NOMO-1 (cell line): ENCODE results near the gene C9orf72.

Source experiments
- DNase-seq, 2 experiments: peaks; one replicate each; lab custom pipeline; 2025; ENCODE audit not compliant: unreplicated experiment in 2 of 2; lab: John Stamatoyannopoulos, UW

Gene C9orf72

DNA sequence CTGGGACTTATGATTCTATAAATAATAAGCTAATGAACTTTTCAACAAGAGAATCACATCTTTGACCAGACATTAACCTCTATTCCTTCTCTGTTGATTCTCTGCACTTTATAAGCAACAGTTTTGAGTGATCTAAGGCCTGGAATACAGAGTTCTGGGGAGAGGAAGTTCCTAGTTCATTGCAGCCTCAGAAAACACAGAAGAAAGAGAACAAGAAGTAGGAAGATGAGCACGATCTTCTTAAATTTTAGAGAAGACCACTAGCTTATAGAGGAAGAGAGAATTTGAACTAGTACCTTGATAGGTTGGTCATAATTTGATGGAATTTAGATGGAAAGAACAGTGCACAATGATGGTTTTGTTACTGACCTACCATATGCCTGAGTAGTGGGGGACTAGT lies 8.5 kb upstream of the C9orf72 start:
- DNase-seq, result no peak

DNA sequence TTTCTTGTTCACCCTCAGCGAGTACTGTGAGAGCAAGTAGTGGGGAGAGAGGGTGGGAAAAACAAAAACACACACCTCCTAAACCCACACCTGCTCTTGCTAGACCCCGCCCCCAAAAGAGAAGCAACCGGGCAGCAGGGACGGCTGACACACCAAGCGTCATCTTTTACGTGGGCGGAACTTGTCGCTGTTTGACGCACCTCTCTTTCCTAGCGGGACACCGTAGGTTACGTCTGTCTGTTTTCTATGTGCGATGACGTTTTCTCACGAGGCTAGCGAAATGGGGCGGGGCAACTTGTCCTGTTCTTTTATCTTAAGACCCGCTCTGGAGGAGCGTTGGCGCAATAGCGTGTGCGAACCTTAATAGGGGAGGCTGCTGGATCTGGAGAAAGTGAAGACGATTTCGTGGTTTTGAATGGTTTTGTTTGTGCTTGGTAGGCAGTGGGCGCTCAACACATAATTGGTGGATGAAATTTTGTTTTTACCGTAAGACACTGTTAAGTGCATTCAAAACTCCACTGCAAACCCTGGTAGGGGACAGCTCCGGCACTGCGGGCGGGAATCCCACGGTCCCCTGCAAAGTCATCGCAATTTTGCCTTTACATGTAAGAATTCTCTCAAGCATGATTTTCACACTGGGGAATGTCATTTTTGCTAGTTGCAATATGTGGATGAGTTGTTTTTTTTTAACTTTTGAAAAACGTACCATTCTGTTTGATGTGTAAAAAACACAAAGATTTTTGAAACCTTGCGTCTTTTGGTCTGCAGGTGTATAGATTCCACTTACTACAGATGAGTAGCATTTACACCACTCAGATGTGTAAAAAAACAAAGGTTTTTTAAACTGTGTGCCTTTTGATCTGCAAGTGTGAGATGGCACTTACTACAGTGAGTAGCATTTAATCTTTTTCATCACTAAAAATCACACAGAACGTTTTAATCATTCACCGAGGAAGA lies 631 bp upstream of the C9orf72 start:
- no peak for DNase-seq

DNA sequence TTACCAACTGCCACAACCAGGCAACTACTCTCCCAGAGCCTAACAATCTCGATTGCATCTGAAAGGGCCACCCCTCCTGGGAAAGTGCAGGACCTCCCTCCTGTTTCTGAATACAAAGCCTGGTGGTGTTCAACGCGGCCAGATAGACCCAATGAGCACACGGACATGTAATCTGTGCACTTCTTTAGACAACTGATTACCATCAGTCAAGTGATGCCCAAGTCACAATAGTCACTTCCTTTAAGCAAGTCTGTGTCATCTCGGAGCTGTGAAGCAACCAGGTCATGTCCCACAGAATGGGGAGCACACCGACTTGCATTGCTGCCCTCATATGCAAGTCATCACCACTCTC lies 739 bp downstream of the C9orf72 start:
- no peak for DNase-seq

DNA sequence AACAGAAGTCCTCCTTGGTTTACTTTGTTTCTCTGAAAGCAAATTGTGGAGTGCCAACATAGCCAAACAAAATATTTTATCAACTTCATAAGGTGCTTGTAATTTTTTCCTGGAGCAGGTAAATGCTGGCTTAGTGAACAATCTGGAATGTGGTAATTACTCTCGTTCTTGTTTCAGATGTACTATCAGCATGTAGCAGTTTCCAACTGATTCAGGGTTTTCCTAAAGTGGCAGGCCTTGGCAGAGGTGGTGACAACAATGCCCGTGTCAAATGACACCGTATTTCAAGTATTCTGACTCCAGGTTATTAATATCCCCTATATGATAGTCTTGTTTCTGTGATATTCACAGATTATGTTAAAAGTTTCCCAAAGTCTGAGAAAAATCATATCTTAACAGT lies 1.2 kb downstream of the C9orf72 start:
- no peak for DNase-seq

DNA sequence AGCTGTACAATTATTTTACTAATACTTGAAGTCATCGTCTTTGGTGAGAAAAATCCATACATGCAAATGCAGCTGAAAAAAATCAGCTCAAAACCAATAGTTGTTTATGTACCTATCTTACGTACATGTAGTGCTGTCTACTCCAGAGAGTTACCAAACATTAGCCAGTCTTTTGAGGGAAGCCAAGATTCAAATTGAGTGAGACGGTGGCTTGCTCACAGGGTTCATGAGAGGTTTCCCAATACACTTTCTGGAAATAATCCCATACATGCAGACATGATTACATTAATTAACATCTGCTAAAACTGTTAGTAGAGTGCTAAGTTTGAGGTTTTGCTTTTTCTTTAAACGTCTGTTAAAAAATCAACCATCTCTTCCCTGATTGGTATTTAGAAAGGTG lies 2.3 kb downstream of the C9orf72 start:
- DNase-seq, result no peak

DNA sequence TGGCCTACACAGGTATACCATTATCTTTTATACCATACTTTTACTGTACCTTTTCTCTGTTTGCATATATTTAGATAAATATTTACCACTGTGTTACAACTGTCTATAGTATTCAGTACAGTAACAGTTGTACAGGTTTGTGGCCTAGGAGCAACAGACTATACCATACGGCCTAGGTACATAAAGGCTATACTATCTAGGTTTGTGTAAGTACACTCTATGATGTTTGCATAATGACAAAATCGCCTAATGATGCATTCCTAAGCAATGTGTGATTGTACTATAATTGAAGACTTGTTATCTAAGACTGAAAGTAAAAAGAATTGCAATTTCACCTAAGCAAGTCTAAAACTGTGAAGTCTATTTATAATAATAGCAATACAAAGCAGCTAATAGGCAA lies 3.9 kb downstream of the C9orf72 start:
- no peak for DNase-seq

DNA sequence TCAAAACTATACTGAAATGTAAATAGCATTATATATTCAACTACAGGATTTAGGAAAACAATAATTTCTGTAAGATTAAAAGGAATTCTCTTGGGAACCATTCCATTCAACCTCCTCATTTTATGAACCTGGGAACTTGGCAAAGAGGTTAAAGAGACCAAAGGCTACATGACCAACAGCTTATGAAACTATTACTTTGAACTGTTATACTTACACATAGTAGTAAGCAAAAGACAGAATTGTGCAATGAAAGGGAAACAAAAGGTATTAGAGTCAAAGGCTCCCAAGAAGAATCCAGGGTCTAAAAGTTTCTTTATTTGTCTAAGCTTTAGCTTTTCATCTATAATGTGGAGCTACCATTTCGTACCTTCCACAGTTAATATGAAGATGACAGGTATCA lies 7.2 kb downstream of the C9orf72 start:
- DNase-seq, result no peak

DNA sequence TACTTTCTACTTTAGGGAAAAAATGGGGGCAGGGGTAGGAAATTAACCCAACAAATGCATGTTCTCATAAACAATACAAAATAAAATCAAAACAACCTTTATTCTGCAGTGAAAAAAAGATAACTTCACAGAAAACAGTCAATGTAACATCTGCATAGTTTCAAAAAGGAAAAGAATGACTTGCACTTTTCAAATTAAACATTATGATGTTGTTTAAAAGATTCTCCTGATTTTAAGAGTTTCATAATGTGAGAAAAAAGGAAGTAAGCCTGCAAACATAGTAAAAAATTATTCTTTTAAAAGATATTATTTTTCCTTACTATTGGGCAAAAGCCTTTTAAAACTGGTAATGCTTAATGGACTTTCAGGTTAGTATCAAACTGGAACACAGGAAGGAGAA lies 7.6 kb downstream of the C9orf72 start:
- no peak for DNase-seq

DNA sequence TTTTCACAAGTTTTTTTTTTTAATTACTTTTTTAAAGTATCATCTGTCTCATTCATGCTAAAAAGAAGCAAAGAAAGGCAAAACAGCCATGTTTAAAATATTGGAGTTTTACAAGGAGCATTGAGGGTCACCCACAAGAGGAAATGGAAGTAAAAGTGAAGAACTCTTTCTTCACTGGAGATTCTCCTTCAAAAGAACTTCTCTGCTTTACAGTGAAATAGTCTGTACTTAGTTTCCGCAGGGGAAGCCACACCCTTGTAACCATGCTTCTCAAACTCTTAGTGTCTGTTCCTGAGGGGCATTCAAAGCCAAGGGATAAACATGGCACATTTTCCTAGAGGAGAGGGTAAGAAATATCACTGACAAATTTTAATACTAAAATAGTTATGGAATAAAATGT lies 8.6 kb downstream of the C9orf72 start:
- no peak for DNase-seq

DNA sequence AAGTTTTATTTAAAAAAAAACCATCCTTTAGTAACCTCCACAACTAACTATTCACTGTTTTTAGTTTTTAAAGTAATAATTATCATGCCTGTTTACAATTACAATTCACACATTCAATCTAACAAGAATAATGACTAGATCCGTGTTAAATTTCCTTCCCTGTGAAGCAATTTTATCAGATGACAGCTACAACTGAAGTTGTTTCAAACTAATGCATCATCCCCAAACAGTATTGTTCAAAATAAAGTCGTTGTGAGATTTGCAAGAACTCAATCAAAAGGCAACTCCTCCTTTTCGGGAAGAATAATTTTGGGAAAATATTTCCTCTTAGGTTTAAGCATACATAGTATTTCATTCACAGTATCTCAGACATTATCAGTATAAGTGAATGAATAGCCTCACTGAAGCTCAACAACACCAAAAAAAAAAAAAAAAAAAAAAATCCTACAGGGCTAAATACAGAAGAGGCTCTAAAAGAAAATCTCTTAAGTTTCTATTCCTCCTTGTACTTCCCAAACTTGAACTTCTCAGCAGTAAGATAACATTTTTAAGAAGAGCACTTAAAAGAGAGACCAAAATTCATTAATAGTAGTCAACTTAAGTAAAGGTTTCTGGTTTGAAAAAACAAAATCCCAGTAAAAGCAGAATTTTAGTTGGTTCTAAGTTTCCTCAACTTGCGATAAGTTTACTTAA lies 9.4 kb downstream of the C9orf72 start:
- no peak for DNase-seq

DNA sequence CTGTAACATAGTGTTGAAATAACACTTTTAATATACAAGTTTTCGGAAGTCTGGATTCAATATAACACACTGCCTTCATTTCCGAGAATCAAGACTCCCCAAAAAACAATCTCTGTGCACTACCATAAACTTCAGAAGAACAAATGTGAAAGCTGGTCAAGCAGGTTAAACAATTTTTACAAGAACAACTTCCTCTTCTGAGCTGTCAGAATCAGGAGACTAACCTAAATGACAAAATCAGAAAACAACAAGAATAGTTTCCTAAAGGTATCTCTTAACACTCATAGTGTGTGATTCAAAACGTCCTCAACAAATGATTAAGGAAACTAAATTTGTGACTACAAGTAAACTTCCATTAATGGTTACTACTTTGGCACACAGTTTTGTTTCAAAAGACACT lies 11.6 kb downstream of the C9orf72 start:
- DNase-seq, result no peak

DNA sequence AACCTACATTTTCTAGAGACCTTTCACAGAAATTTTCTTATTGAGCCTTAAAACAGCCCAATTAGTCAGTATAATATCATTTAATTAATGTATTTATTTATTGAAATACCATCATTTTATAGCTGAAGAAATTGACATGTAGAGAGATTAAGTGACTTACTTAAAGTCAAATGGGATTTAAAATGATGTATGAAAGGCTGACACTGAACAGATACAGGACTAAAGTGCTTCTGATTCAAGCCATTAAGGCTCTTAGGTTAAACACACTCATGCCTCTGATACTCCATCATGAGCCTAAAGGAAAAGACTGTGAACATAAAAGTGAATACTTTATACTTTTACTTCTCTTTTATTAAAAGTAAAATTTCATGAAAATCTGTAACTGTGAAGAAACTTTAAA lies 12.8 kb downstream of the C9orf72 start:
- no peak for DNase-seq

DNA sequence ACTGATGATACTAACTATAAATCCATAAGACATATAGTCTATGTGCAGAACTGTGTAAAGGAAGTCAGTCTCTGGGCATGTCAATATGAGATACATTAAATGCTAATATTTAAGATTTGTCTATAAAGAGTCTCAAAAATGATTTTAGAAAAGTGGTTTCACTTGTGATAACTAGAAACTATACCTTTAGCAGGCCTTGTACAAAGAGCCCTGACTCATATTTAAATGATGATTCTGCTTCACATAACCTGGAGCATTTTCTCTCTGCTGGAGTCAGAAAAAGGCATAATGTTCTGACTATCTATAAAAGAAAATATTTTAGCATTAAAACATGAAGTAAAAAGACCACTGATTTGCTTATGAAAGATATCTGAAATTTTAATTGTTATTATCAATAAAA lies 15.0 kb downstream of the C9orf72 start:
- DNase-seq, result no peak

DNA sequence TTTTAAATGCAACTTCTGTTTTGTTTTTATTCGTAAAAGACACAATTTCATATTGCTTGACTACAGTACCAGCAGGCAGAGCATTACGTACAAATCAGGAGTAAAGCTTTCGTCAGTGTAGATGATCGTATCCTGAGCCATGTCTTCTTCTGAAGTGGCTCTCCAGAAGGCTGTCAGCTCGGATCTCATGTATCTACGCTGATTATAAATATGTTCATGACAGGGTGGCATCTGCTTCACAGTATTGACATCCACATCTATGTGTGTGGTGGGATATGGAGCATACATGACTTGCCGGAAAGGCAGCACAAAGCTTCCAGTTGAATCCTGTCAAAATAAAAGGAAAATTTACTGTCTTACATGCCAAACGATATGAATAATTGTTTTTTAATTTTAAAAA lies 16.8 kb downstream of the C9orf72 start:
- DNase-seq, result no peak

DNA sequence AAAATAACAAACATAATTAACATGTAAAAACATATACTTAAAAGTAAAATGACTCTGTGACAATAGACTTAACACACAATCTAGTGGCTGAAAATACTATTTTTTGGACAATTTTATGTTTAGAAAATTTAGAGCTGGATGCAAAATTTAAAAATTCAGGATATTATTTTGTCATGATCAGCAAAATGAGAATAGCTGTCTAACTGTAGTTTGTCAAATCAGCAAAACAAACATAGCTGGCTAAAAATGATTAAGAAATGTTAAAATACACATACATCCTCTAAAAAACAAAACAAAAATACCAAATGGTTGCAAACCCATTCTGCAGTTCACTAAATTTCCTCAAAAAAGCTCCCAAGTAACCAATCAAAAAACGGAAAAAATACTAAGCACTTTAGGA lies 18.6 kb downstream of the C9orf72 start:
- no peak for DNase-seq

DNA sequence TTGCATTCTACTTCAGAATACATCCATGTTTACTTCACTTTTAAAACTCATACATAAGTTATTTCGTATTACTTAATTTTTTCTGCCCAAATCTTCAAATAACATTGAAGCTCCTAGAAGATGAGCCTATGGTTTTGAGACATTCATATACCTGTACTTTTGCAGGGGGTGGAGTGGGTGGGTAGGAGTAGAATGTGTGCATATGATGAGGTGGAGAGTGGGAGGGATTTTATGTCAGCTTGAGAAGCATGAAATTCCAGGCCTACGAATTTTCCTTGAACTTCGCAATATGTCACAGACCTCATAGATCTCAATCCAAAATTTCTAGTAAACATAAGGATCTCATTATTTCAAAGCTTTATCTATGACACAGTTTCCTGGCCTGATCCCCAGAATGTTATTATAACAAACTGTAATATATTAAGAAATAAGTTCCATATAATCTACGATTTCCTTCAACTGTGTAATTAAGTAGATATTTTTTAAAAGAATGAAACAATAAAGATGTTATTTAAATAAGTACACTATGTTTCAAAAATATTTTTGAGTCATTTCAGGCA lies 24.0 kb downstream of the C9orf72 start:
- no peak for DNase-seq

DNA sequence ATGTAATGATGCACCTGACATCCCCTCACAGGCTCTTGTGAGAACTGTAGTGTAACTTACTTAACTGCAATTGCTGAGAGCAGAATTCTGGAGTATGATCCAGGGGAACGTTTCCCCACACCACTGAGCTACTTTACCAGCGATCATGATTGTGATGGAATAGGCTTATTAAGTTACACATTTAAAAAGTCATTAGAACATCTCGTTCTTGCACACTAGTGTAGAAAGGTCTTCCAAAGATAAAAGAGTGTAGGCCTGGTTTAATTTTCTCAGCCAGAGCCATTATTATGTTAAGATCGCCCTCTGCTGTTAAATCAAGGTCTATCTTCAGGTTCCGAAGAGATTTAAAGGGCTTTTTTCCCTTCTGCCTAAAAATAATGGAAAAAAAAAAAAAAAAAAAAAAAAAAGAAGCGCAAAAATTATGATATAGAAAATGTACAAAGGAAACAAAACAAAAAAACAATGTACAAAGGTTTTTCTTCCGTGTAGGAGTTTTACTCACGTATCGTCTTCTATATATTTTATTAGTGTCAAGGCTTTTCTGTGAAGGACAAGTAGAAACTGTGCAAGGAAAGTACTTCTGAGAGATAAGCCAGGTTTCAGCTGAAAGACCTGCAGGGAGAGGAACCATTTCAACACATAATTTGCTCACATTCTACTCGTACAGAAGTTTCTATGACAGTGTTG lies 25.1 kb downstream of the C9orf72 start:
- DNase-seq, result no peak

DNA sequence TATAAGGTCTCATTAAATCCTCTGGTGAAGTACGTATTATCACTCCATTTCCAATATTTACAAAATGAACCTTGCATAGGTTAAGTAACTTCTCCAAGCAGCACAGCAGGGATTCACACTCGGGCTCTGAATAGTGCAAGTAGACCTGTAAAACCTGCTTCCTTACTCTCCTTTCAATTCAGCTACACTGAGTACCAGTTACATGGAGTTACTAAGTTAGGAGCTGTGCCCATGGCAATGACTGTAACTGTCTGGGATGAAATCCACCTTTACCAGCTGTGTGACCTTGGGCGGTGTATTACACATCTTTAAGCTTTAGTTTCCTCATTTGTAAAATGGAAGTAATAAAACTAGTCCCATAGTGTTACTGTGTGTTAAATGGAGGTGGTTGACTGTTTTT lies 27.8 kb downstream of the C9orf72 start:
- no peak for DNase-seq

DNA sequence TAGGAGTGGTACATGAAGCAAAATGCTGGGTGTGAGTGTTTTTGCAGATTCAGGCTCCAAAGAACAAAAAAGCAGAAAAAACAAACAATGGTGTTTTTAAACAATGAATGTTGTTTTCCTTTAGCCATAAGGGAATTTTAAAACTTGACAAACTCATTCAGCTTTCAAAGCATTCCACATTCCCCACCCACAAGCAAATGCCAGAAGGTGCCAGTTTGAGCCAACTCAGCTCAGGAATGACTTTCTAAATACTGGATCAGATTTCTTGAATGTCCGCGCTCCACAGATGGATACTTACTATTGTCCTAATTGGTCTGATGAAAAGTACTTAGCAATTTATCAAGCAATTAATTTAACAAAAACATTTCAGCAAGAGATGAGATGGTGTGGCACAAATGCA lies 30.8 kb downstream of the C9orf72 start:
- no peak for DNase-seq

DNA sequence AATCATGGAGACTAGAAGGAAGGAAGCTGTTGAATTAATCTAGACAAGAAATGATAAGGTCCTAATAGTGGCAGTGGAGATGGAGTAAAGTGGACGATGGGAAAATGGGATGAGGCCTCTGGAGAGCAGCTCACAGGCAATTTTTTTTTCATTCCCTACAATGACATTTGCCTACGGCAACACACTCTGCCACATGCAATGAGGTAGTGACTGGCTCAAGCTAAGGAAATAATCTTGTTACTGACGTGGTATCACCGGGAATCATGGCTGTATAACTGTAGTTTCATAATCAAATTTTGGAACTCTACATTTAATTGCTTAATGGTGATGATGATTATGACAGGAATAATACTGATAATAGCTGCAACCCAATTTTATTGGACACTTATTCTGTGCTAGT lies 31.5 kb downstream of the C9orf72 start:
- DNase-seq, result no peak

DNA sequence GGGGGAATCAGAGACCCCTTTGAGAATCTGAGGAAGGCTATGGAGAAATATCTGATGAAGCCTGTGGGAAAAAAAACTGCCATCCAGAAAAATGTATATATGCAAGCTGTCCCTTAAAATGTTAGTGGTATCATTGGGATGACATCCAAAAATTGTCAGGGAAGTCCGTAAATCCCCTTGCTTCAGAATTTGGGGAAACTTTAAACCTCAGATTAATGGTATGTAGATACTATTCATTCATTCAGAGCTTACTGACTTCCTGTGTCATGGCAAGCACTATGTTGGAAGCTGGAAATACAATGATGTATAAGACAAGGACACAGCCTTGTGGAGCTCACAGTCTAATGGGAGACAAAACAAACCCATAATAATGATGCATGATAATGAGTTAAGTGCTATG lies 32.8 kb downstream of the C9orf72 start:
- DNase-seq, result no peak
